Stimulated activated CD8-positive, alpha-beta memory T cell treated with anti-CD3 and anti-CD28 coated beads, Interleukin-4, amount 100 ng/mL, for 1 hour (primary cell): ENCODE results near the gene SALL1.

Experiments used
- DNase-seq, 2 donors: peaks; one replicate each; pipeline ENCODE4 v3.0.0-alpha.2; 2020; ENCODE audit warnings: low read depth in 2 of 2, low spot score in 1 of 2

The SALL1 gene

GRCh38 chr16:51143196-51143977 lies 7.7 kb downstream of the SALL1 start:
- no peak for DNase-seq

- DNase-seq: no peak
These were observed 9.5 kb downstream of the SALL1 start for GRCh38 chr16:51141541-51141940.

GRCh38 chr16:51141106-51141505 lies 10.0 kb downstream of the SALL1 start:
- DNase-seq: no peak

- DNase-seq: no peak
These were observed 11.0 kb downstream of the SALL1 start for GRCh38 chr16:51140112-51140511.

- no peak for DNase-seq
These were observed 11.5 kb downstream of the SALL1 start for GRCh38 chr16:51139568-51139967.

- no peak for DNase-seq
These were observed 12.9 kb downstream of the SALL1 start for GRCh38 chr16:51138178-51138577.

GRCh38 chr16:51137097-51137496 lies 14.0 kb downstream of the SALL1 start:
- DNase-seq: no peak

GRCh38 chr16:51134876-51135275 lies 16.2 kb downstream of the SALL1 start:
- DNase-seq: no peak

GRCh38 chr16:51134269-51134812 lies 16.7 kb downstream of the SALL1 start:
- no peak for DNase-seq

GRCh38 chr16:51133688-51134087 lies 17.4 kb downstream of the SALL1 start:
- no peak for DNase-seq

GRCh38 chr16:51133183-51133582 lies 17.9 kb downstream of the SALL1 start:
- DNase-seq: no peak

- DNase-seq: no peak
These were observed 18.5 kb downstream of the SALL1 start for GRCh38 chr16:51132490-51133115.

GRCh38 chr16:51131619-51132018 lies 19.5 kb downstream of the SALL1 start:
- DNase-seq: no peak

GRCh38 chr16:51129105-51129504 lies 22.0 kb downstream of the SALL1 start:
- no peak for DNase-seq

GRCh38 chr16:51125992-51126391 lies 25.1 kb downstream of the SALL1 start:
- no peak for DNase-seq

- no peak for DNase-seq
These were observed 26.2 kb downstream of the SALL1 start for GRCh38 chr16:51124896-51125295.

- no peak for DNase-seq
These were observed 29.2 kb downstream of the SALL1 start for GRCh38 chr16:51121850-51122249.

- no peak for DNase-seq
These were observed 30.2 kb downstream of the SALL1 start for GRCh38 chr16:51120730-51121347.

- DNase-seq: no peak
These were observed 30.9 kb downstream of the SALL1 start for GRCh38 chr16:51119973-51120729.

- no peak for DNase-seq
These were observed 31.5 kb downstream of the SALL1 start for GRCh38 chr16:51119556-51119955.

- no peak for DNase-seq
These were observed 34.7 kb downstream of the SALL1 start for GRCh38 chr16:51116353-51116752.
